Astrocyte (in vitro differentiated cells and primary cell): ENCODE measurements around the gene B3GNT4.

Experiments
- CTCF ChIP-seq: IDR thresholded peaks from 2 replicates; pipeline ENCODE4 v1.5.1; 2011; ENCODE audit warnings: low read depth, mild to moderate bottlenecking, inconsistent platforms, low read length, moderate library complexity; ENCODE audit not compliant: insufficient read depth
- EZH2 ChIP-seq: IDR thresholded peaks from 2 replicates; pipeline ENCODE4 v1.6.1; 2012; ENCODE audit warnings: mild to moderate bottlenecking, low read length, inconsistent platforms; ENCODE audit not compliant: insufficient read depth

GRCh38 chr12:122167356-122167925 is 36.1 kb upstream of the B3GNT4 start:
- no peak for TF ChIP-seq CTCF
- TF ChIP-seq EZH2 = no peak
